Measurements from ENCODE around the gene ZNF729.

DNA sequence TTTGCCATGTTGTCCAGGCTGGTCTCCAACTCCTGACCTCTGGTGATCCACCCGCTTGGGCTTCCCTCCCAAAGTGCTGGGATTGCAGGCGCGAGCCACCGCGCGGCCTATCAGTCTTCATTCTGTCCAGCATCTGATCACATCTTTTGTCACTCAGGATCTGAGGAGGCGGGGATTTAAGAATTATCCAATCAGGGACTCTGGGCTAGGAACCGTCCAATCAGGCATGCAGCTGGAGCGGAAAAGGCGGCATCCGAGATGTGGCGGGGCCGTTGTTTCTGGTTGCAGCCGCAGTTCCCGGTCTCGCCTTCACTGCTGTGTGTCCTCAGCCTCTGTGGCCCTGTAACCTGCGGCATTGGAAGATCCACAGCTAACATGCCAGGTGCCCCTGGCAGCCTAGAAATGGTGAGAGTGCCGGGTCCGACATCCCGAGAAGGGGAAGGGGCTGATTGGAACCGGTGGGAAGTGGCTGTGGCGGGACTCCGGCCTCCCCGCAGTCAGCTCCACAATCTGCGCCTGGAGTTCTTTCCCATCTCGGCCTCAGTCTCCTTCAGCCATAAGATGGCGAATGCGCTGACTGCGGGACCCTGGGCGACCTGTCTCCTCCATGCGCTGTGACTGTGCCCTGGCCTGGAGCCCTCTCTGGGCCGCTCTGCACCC, at the start of gene ZNF729:
- TF ChIP-seq, protein P1, sequence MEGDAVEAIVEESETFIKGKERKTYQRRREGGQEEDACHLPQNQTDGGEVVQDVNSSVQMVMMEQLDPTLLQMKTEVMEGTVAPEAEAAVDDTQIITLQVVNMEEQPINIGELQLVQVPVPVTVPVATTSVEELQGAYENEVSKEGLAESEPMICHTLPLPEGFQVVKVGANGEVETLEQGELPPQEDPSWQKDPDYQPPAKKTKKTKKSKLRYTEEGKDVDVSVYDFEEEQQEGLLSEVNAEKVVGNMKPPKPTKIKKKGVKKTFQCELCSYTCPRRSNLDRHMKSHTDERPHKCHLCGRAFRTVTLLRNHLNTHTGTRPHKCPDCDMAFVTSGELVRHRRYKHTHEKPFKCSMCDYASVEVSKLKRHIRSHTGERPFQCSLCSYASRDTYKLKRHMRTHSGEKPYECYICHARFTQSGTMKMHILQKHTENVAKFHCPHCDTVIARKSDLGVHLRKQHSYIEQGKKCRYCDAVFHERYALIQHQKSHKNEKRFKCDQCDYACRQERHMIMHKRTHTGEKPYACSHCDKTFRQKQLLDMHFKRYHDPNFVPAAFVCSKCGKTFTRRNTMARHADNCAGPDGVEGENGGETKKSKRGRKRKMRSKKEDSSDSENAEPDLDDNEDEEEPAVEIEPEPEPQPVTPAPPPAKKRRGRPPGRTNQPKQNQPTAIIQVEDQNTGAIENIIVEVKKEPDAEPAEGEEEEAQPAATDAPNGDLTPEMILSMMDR (IDR thresholded peaks at IDR 0.05) = no peak
- no peak for TF ChIP-seq TCF7L2 (IDR thresholded peaks at IDR 0.05; ENCODE audit: low read depth, low read length)
- TF ChIP-seq SIN3A (IDR thresholded peaks at IDR 0.05; ENCODE audit: borderline replicate concordance, insufficient read depth, low read depth, low read length) = no peak
- TF ChIP-seq POLR2AphosphoS5 (IDR thresholded peaks at IDR 0.05; ENCODE audit: low read depth, low read length) = no peak
- no peak for TF ChIP-seq REST (IDR thresholded peaks at IDR 0.05; ENCODE audit: insufficient read depth in 1 of 2, low read depth in 2 of 2, low read length in 1 of 2)

All from Panc1 (cell line).